H9 (cell line): Measurements from ENCODE around the gene CCDC88A. TPM values are rescaled to one million over a fixed set of nuclear protein-coding genes. Genes with fewer than 3 reads are reported as not detected.
A peak's percentile ranks its signal among the peaks of the same experiment; 100 is the strongest.

ENCODE experiments used
- DNase-seq: peaks from one replicate; pipeline ENCODE4 v3.0.0-alpha.2; 2017
- H2AFZ ChIP-seq: one replicate; pipeline ENCODE4 v1.6.1; 2013; ENCODE audit warnings: mild to moderate bottlenecking, low read length, control low read depth, moderate library complexity
- H2AK5ac ChIP-seq: 2 replicates; pipeline ENCODE4 v1.6.1; 2013; ENCODE audit warnings: low read length, control low read depth, mixed read lengths; ENCODE audit not compliant: insufficient read length
- H2BK120ac ChIP-seq: one replicate; pipeline ENCODE4 v1.6.1; 2013; ENCODE audit warnings: low read depth, mild to moderate bottlenecking, low read length, control low read depth, inconsistent platforms; ENCODE audit not compliant: poor library complexity, severe bottlenecking
- H2BK12ac ChIP-seq: 2 replicates; pipeline ENCODE4 v1.6.1; 2013; ENCODE audit warnings: low read length, control low read depth, mixed read lengths, low read depth; ENCODE audit not compliant: insufficient read length
- H2BK15ac ChIP-seq: 2 replicates; pipeline ENCODE4 v1.6.1; 2013; ENCODE audit warnings: low read depth, low read length, control low read depth
- H2BK20ac ChIP-seq: one replicate; pipeline ENCODE4 v1.6.1; 2013; ENCODE audit warnings: low read depth, mild to moderate bottlenecking, low read length, control low read depth, inconsistent platforms; ENCODE audit not compliant: poor library complexity, severe bottlenecking
- H2BK5ac ChIP-seq: 2 replicates; pipeline ENCODE4 v1.6.1; 2013; ENCODE audit warnings: low read length, control low read depth, mixed read lengths; ENCODE audit not compliant: insufficient read length
- H3K14ac ChIP-seq: 2 replicates; pipeline ENCODE4 v1.6.1; 2013; ENCODE audit warnings: low read length, control low read depth; ENCODE audit not compliant: insufficient read depth
- H3K18ac ChIP-seq: 2 replicates; pipeline ENCODE4 v1.6.1; 2013; ENCODE audit warnings: low read depth, mild to moderate bottlenecking, mixed read lengths, low read length, control low read depth; ENCODE audit not compliant: insufficient read length
- H3K23ac ChIP-seq: 2 replicates; pipeline ENCODE4 v1.6.1; 2013; ENCODE audit warnings: low read length, control low read depth, mixed read lengths, low read depth; ENCODE audit not compliant: insufficient read length
- H3K23me2 ChIP-seq: 2 replicates; pipeline ENCODE4 v1.6.1; 2013; ENCODE audit warnings: low read depth, mild to moderate bottlenecking, mixed read lengths, low read length, control low read depth; ENCODE audit not compliant: insufficient read length, poor library complexity, severe bottlenecking
- H3K27ac ChIP-seq: 2 replicates; pipeline ENCODE4 v1.5.1; 2013; ENCODE audit warnings: low read length, control low read depth, mixed read lengths, low read depth; ENCODE audit not compliant: insufficient read length
- H3K27me3 ChIP-seq: 2 replicates; pipeline ENCODE4 v1.6.1; 2013; ENCODE audit warnings: low read length, control low read depth, inconsistent platforms; ENCODE audit not compliant: insufficient read depth
- H3K4ac ChIP-seq: 2 replicates; pipeline ENCODE4 v1.6.1; 2013; ENCODE audit warnings: low read depth, mild to moderate bottlenecking, control low read depth, inconsistent platforms, low read length, moderate library complexity
- H3K4me1 ChIP-seq: 2 replicates; pipeline ENCODE4 v1.6.1; 2013; ENCODE audit warnings: low read length, control low read depth, inconsistent platforms; ENCODE audit not compliant: insufficient read depth
- H3K4me2 ChIP-seq: 2 replicates; pipeline ENCODE4 v1.6.1; 2013; ENCODE audit warnings: low read length, control low read depth, mixed read lengths; ENCODE audit not compliant: insufficient read length, insufficient read depth
- H3K56ac ChIP-seq: 2 replicates; pipeline ENCODE4 v1.6.1; 2013; ENCODE audit warnings: low read depth, mild to moderate bottlenecking, mixed read lengths, low read length, control low read depth; ENCODE audit not compliant: insufficient read length
- H3K79me1 ChIP-seq: 2 replicates; pipeline ENCODE4 v1.6.1; 2013; ENCODE audit warnings: low read depth, mild to moderate bottlenecking, moderate library complexity, low read length, control low read depth, inconsistent platforms; ENCODE audit not compliant: insufficient read depth, poor library complexity, severe bottlenecking
- H3K79me2 ChIP-seq: 2 replicates; pipeline ENCODE4 v1.6.1; 2013; ENCODE audit warnings: low read length, control low read depth, inconsistent platforms; ENCODE audit not compliant: insufficient read depth
- H3K9ac ChIP-seq: 2 replicates; pipeline ENCODE4 v1.6.1; 2013; ENCODE audit warnings: low read length, control low read depth, mixed read lengths; ENCODE audit not compliant: insufficient read length; ENCODE audit errors: extremely low read depth
- H3K9me3 ChIP-seq: one replicate; pipeline ENCODE4 v1.6.1; 2013; ENCODE audit warnings: low read depth, low read length, inconsistent platforms; ENCODE audit not compliant: control insufficient read depth
- H3T11ph ChIP-seq: one replicate; pipeline ENCODE4 v1.6.1; 2013; ENCODE audit warnings: mild to moderate bottlenecking, low read length, control low read depth, inconsistent platforms
- H4K20me1 ChIP-seq: one replicate; pipeline ENCODE4 v1.6.1; 2013; ENCODE audit not compliant: control insufficient read depth, insufficient read length, insufficient read depth
- H4K5ac ChIP-seq: 2 replicates; pipeline ENCODE4 v1.6.1; 2013; ENCODE audit warnings: low read depth, mild to moderate bottlenecking, mixed read lengths, low read length, control low read depth; ENCODE audit not compliant: insufficient read length
- H4K8ac ChIP-seq: replicated peaks from 2 replicates; pipeline ENCODE4 v1.6.1; 2013; ENCODE audit warnings: low read length, control low read depth, mixed read lengths, low read depth; ENCODE audit not compliant: insufficient read length
- H4K91ac ChIP-seq: 2 replicates; pipeline ENCODE4 v1.6.1; 2013; ENCODE audit warnings: low read depth, mild to moderate bottlenecking, moderate library complexity, mixed read lengths, low read length, control low read depth; ENCODE audit not compliant: insufficient read length
- H3K27ac Mint-ChIP-seq, 3 experiments: 2 replicates in 2 of 3; 3 replicates in 1 of 3; pipeline ENCODE4 v1.8.0; 2020 to 2021; ENCODE audit warnings: mixed read lengths in 3 of 3, mild to moderate bottlenecking in 1 of 3, moderate library complexity in 1 of 3
- H3K27me3 Mint-ChIP-seq: 2 replicates; pipeline ENCODE4 v1.8.0; 2021; ENCODE audit warnings: low read depth, mild to moderate bottlenecking, moderate library complexity, mixed read lengths
- H3K36me3 Mint-ChIP-seq, 3 experiments: 2 replicates in 2 of 3; 3 replicates in 1 of 3; pipeline ENCODE4 v1.8.0; 2020 to 2021; ENCODE audit warnings: low read depth in 3 of 3, mixed read lengths in 3 of 3; ENCODE audit not compliant: insufficient read depth in 1 of 3
- H3K4me1 Mint-ChIP-seq, 2 experiments: 2 replicates each; pipeline ENCODE4 v1.8.0; 2020; ENCODE audit warnings: mixed read lengths in 2 of 2
- H3K4me3 Mint-ChIP-seq, 2 experiments: 2 replicates in 1 of 2; 3 replicates in 1 of 2; pipeline ENCODE4 v1.8.0; 2020 to 2021; ENCODE audit warnings: mild to moderate bottlenecking in 2 of 2, mixed read lengths in 2 of 2, moderate library complexity in 1 of 2
- H3K9me3 Mint-ChIP-seq, 2 experiments: 2 replicates in 1 of 2; 3 replicates in 1 of 2; pipeline ENCODE4 v1.8.0; 2020; ENCODE audit warnings: mild to moderate bottlenecking in 2 of 2, mixed read lengths in 2 of 2, moderate library complexity in 1 of 2
- WGBS: extraction: QIAGEN DNeasy Blood & Tissue Kit; methylation state at CpG from one replicate; pipeline ENCODE4 v1.1.7; 2013; ENCODE audit warnings: missing lambda C conversion rate, low lambda C conversion rate, mixed read lengths; ENCODE audit not compliant: insufficient read length; ENCODE audit errors: extremely low coverage; 5-methylcytosine and 5-hydroxymethylcytosine counted together
- total RNA-seq: library from RNA; stranded (reverse); gene quantifications from 2 replicates; pipeline ENCODE4 v1.2.1, GENCODE V29; 2021
- TF ChIP-seq, protein P1 (sequence below): fragments of 200-600 bp; sonication (generic); conservative IDR thresholded peaks from 3 replicates; pipeline ENCODE4 v1.8.0; 2021; ENCODE audit warnings: antibody characterized with exemption, mild to moderate bottlenecking

CCDC88A gene
- total RNA-seq, 1 experiment from 2014 or later = 91.8 TPM

DNA sequence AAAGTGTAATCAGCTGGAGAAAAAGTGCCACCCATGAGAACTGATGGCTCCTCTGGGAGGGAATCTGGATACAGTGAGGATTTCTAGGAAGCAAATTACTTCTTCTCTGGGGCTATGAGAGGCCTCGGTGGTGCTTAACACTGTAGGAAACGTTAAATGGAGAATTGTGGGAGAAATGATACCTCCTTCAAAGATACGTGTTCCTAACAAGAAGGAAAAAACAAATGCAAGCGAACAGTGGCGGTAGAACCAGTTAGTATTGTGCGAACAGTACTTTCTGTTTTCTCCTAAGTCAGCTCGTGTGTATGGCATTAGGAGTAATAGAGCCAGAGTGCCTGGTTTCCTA lies 150.0 kb downstream of the CCDC88A start:
- DNase-seq = no peak
- TF ChIP-seq, protein P1, sequence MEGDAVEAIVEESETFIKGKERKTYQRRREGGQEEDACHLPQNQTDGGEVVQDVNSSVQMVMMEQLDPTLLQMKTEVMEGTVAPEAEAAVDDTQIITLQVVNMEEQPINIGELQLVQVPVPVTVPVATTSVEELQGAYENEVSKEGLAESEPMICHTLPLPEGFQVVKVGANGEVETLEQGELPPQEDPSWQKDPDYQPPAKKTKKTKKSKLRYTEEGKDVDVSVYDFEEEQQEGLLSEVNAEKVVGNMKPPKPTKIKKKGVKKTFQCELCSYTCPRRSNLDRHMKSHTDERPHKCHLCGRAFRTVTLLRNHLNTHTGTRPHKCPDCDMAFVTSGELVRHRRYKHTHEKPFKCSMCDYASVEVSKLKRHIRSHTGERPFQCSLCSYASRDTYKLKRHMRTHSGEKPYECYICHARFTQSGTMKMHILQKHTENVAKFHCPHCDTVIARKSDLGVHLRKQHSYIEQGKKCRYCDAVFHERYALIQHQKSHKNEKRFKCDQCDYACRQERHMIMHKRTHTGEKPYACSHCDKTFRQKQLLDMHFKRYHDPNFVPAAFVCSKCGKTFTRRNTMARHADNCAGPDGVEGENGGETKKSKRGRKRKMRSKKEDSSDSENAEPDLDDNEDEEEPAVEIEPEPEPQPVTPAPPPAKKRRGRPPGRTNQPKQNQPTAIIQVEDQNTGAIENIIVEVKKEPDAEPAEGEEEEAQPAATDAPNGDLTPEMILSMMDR = no peak
- peaks cover 0 to 8% (median 7%) of the 10 kb centered on the region in 3 experiments; a peak in 4 of 7 replicates for H3K36me3 Mint-ChIP-seq
- Histone ChIP-seq H4K5ac (no peak overlapping the region), H2BK20ac (no peak overlapping the region), H3K27me3 (no peaks in the 10 kb centered on the region), H3K23ac (no peak overlapping the region), H3K4ac (no peak overlapping the region), H3K18ac (no peak overlapping the region), H3K56ac (no peak overlapping the region), H3T11ph (no peak overlapping the region), H3K79me2 (no peaks in the 10 kb centered on the region), H2BK5ac (no peak overlapping the region), H3K9me3 (no peaks in the 10 kb centered on the region), H3K4me2 (peak overlapping the region; percentile 97), H2BK120ac (no peak overlapping the region), H4K91ac (no peak overlapping the region), H3K27ac (no peak overlapping the region), H2BK15ac (no peak overlapping the region), H4K20me1 (no peaks in the 10 kb centered on the region), H3K23me2 (peaks cover 8% of the 10 kb centered on the region), H2AK5ac (no peak overlapping the region), H3K14ac (no peak overlapping the region), H3K9ac (peak overlapping the region; percentile 9), H4K8ac (no peak overlapping the region), H3K4me1 (no peaks in the 10 kb centered on the region; the same call in 1 of the 2 replicates), H2BK12ac (no peak overlapping the region), H2AFZ (no peak overlapping the region), H3K79me1 (no peaks in the 10 kb centered on the region)
- H3K27me3 Mint-ChIP-seq = no peaks in the 10 kb centered on the region
- peak overlapping the region; percentile 82 to 94 for H3K4me3 Mint-ChIP-seq
- peaks cover 10 to 13% of the 10 kb centered on the region in 2 experiments for H3K4me1 Mint-ChIP-seq
- no peaks in the 10 kb centered on the region; a peak in 1 of 5 replicates for H3K9me3 Mint-ChIP-seq
- WGBS = no CpG with 5 or more reads among the region's 7 CpGs
- peak overlapping the region; percentile 7 to 98 (median 96); a peak in 6 of 7 replicates for H3K27ac Mint-ChIP-seq
